ENCODE results near the gene DCTN4.

DNA sequence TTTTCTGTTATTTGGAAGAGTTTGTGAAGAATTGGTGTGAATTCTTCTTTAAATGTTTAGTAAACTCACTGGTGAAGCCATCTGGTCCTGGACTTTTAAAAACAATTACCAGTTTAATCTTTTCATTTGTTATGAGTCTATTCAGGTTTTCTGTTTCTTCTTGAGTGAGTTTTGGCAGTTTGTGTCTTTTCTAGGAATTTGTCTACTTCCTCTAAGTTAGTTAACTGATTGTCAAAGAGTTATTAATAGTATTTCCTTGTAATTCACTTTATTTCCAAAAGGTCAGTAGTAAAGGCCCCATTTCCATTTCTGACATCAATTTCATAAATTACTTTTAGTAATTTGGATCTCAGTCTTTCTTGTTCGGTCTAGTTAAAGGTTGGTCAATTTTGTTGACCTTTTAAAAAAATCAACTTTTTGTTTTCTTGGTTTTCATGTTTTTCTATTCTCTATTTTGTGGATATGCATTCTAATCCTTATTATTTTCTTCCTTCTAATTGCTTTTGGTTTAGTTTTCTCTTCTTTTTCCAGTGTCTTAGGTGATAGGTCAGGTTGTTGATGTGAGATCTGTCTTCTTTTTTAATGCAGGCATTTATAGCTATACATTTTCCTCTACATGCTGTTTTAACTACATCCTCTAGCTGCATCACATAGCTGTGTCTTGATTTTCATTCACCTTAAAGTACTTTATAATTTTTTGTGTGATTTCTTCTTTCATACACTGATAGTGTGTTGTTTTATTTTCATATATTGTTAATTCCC is 12.4 kb upstream of the DCTN4 start:
- no peak for TF ChIP-seq POLR2A (IDR thresholded peaks at IDR 0.05)
- TF ChIP-seq, protein P1, sequence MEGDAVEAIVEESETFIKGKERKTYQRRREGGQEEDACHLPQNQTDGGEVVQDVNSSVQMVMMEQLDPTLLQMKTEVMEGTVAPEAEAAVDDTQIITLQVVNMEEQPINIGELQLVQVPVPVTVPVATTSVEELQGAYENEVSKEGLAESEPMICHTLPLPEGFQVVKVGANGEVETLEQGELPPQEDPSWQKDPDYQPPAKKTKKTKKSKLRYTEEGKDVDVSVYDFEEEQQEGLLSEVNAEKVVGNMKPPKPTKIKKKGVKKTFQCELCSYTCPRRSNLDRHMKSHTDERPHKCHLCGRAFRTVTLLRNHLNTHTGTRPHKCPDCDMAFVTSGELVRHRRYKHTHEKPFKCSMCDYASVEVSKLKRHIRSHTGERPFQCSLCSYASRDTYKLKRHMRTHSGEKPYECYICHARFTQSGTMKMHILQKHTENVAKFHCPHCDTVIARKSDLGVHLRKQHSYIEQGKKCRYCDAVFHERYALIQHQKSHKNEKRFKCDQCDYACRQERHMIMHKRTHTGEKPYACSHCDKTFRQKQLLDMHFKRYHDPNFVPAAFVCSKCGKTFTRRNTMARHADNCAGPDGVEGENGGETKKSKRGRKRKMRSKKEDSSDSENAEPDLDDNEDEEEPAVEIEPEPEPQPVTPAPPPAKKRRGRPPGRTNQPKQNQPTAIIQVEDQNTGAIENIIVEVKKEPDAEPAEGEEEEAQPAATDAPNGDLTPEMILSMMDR (IDR thresholded peaks at IDR 0.05), result no peak
